GM18519 (cell line): ENCODE results near the gene KRT71.
"Not testable (repeated sequence)": the region's sequence is repeated elsewhere in the genome, so short reads cannot be mapped to it uniquely, and the experiment has no call there.

Experiments
- ATAC-seq: cut with Tn5 transposase; IDR thresholded peaks from one replicate; pipeline ENCODE4 v1.9.1; 2021; ENCODE audit warnings: mild to moderate bottlenecking, moderate library complexity; ENCODE audit not compliant: unreplicated experiment, low FRiP score

KRT71 gene

DNA sequence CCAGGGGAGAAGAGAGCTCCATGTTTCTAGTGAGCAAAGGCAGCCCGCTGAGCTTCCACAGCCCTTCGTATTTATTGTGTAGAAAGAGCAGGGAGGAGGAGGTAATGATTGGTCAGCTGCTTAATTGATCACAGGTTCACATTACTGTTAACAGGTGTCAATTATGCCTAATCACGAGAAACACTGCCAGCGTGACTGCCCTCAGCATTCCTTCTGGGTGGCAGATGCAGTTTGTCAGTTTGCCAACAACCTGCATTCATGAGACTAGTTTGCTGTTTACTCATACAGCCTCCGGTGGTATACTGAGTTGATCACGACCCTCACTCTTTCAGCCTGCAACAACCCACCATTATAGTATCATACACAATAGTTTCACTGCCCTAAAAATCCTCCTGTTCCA, 52.4 kb downstream of the KRT71 start:
- not testable (repeated sequence) for ATAC-seq

DNA sequence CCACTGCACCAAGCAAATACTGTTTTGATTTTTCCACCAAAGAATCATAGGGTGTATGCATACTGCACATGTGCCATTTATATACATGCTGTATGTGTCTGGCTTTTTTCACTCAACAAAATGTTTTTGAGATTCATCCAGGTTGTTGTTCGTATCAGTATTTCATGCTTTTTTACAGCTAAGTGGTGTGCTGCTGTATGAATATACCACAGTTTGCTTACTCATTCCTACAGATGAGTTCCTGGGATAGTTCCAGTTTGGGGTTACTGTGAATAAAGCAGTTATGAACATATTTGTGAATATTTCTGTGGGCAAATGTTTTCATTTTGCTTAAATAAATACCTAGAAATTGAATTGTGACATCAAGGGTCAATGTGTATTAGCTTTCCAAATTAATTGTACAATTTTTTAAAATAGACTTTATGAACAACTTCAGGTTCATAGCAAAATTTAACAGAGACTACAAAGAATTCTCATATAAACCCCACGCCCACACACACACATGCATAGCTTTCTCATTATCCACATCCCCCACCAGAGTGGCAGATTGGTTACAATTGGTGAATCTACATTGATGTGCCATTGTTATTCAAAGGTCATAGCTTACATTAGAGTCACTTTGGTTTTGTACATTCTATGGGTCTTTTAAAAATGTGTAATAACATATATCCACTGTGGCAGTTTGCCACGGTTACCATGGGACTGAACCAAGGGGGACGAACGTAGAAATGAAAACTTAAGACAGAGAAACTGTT, 53.0 kb downstream of the KRT71 start:
- no peak for ATAC-seq

DNA sequence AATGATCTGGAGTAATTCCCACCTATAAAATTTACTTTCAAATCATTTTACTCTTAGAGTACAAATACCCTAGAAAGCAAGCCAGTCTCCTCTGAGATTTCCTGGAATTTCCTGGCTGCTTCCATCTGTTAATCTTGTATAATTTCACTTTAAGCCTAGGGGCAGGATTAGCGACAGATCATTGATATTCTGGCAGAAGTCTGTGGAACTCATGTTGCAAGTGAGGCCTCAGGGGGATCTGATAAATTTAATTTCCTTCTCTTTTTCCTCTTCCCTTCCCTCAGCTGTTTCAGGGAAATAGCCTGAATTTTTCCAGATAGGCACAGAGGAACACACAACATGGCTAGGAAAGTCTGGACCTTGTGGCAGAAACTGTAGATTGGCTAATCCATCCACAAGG, 54.0 kb downstream of the KRT71 start:
- no peak for ATAC-seq

DNA sequence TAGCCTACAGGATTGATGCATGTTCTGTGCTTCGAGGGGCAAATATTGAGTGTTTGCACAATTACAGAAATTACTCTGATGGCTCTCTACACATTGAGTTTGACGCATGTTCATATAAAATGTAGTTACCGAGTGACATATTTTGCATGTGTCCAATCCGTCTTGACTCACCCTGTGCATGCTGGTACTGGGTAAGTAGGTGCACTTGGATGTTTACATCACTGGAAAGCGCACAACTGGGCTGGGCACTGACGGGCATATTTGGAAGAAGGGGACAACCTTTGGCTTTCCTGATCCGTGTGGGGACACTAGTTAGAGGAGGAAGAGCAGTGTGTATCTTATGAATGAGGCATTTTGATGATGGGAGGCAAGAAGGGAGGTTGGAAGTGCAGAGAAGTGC, 55.0 kb downstream of the KRT71 start:
- no peak for ATAC-seq

DNA sequence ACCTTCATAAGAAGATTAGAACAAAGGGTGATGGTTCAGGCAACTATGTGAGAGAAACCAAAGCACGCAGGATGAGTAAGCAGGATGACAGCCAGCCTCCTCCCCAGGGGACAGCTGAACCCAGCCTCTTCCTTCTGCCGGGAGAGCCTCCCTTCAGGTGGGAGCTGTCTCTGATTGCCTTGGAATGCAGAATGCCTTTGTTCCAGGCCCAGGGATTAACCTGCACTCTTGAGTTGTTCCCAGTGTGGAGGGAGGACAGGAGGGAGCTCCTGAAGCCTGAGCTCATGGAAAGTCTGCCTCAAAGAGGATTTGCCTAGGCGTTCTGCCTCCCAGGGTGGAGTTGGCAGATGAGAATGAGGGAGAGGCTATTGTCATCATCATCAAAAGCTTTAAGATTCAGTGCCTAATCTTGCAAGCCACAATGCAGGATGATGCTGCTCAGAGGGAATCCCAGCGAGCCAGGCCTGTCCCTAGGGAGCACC, 56.3 kb downstream of the KRT71 start:
- ATAC-seq, result no peak

DNA sequence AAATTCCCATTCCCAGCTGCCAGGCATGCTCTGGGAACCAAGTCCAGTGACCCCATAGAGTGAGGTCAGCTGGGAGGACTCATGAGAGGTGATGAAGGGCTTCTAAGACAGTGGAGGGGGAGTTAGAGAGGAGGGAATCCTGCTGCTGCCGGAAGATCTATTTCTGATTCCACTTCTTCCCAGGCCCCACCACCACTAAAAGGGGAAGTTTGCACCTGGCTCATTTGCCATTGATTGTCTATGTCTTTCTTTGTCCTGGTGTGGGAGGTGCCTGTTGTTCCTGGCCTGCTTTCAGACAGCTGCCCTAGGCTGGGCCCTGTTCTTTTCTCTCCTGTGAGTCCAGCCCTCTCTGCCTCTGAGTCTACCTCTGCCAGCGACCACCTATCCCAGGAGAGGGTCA, 56.9 kb downstream of the KRT71 start:
- ATAC-seq, result no peak

DNA sequence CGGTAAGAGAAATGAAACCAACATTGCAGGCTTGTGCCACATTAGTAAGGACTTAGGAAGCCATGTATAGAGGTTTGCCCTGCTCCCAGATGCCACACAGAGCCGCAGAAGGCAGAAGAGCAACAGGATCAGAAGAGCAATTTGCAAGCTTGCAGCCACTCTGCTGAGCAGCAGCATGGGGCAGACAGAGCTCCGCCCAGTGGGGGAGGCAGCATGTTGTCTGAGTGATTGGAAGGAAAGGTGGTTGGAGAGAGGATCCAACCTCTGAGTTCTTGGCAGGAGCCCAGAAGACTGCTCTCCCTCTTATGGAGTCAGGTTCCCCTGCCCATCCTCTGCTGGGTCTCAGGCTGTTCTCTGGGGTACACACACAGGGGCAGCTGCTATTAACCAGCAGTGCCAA, 57.6 kb downstream of the KRT71 start:
- ATAC-seq, result no peak

DNA sequence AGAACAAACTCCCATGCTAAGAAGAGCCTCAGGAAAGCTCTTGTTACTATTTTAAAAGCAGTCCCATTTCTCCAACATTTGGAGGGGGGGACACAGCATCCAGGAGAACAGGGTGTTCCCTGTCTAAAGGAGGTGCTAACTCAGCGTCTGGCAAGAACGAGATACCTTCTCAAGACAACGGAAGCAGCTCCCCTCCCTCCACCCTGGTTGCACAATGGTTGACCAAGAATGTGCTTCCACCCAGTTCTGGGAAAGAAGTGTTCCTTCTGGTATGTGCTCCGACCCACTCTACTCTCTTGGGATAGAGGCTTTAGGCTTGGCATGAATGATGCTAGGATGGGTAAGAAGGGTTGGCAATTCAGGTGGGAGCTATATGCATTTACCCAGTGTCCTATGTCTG, 58.4 kb downstream of the KRT71 start:
- ATAC-seq, result no peak

DNA sequence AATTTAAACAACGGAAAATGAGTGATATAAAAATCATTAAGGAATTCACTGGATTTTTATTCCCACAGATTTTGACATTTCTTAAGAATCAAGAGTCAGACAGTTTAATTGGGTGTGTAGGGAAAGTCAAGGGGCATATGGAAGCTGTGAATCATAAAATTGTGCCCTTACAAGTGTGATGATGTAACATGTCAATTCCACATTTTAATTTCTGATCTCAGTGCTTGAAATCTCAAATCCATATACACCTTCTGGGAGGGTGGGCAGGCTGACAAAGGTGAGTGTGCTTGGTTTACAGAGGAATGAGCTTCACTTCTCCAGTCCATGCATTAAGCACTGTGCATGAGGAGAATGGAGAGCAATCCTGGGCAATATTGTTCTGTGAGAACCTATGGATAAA, 58.8 kb downstream of the KRT71 start:
- no peak for ATAC-seq
